Muscle layer of duodenum (tissue), 2 donors: ENCODE results near the gene IL1RAPL2.

ENCODE experiments used
- H3K27ac ChIP-seq: one replicate; pipeline ENCODE4 v1.7.0; 2013; ENCODE audit warnings: mild to moderate bottlenecking, low read length
- H3K27me3 ChIP-seq: one replicate; pipeline ENCODE4 v1.7.0; 2013; ENCODE audit warnings: low read depth, mild to moderate bottlenecking, control low read depth, low read length
- H3K36me3 ChIP-seq, 2 donors: one replicate each; pipeline ENCODE4 v1.7.0; 2013; ENCODE audit warnings: low read length in 2 of 2, control low read depth in 1 of 2, mild to moderate bottlenecking in 1 of 2; ENCODE audit not compliant: insufficient read depth in 2 of 2, control insufficient read depth in 1 of 2
- H3K4me1 ChIP-seq, 2 donors: one replicate each; pipeline ENCODE4 v1.7.0; 2013; ENCODE audit warnings: low read length in 2 of 2, mild to moderate bottlenecking in 2 of 2, control low read depth in 1 of 2, moderate library complexity in 1 of 2; ENCODE audit not compliant: insufficient read depth in 2 of 2, control insufficient read depth in 1 of 2
- H3K4me3 ChIP-seq, 2 donors: one replicate each; pipeline ENCODE4 v1.7.0; 2013; ENCODE audit warnings: low read length in 2 of 2, low read depth in 1 of 2, mild to moderate bottlenecking in 1 of 2
- H3K9me3 ChIP-seq, 2 donors: one replicate each; pipeline ENCODE4 v1.7.0; 2013; ENCODE audit warnings: low read length in 2 of 2, control low read depth in 1 of 2, mild to moderate bottlenecking in 1 of 2; ENCODE audit not compliant: control insufficient read depth in 1 of 2
- donor health status: healthy.

Gene IL1RAPL2

GRCh38 chrX:105463473-105463872 lies 897.5 kb downstream of the IL1RAPL2 start:
- Histone ChIP-seq H3K27me3 (no peaks in the 10 kb centered on the region), H3K27ac (no peak overlapping the region)

GRCh38 chrX:105464618-105465017 lies 898.6 kb downstream of the IL1RAPL2 start:
- no peaks in the 10 kb centered on the region for H3K9me3 ChIP-seq
- no peaks in the 10 kb centered on the region for H3K4me1 ChIP-seq
- H3K36me3 ChIP-seq = no peaks in the 10 kb centered on the region
- no peaks in the 10 kb centered on the region for H3K27me3 ChIP-seq
- no peak overlapping the region for H3K27ac ChIP-seq
- no peak overlapping the region for H3K4me3 ChIP-seq

More at GRCh38 chrX:105463473-105463872, 897.5 kb downstream of the IL1RAPL2 start:
- H3K4me3 ChIP-seq = no peak overlapping the region
- H3K9me3 ChIP-seq = no peaks in the 10 kb centered on the region
- no peaks in the 10 kb centered on the region for H3K4me1 ChIP-seq
- no peaks in the 10 kb centered on the region for H3K36me3 ChIP-seq

- Histone ChIP-seq H3K4me3 (no peak overlapping the region), H3K9me3 (no peaks in the 10 kb centered on the region), H3K36me3 (no peaks in the 10 kb centered on the region), H3K27ac (no peak overlapping the region), H3K27me3 (no peaks in the 10 kb centered on the region), H3K4me1 (no peaks in the 10 kb centered on the region)
Observed at GRCh38 chrX:105468741-105469140, 902.7 kb downstream of the IL1RAPL2 start.

GRCh38 chrX:105471597-105471996 lies 905.6 kb downstream of the IL1RAPL2 start:
- Histone ChIP-seq H3K9me3 (no peaks in the 10 kb centered on the region), H3K27me3 (no peaks in the 10 kb centered on the region), H3K4me1 (no peaks in the 10 kb centered on the region), H3K36me3 (no peaks in the 10 kb centered on the region), H3K27ac (no peak overlapping the region), H3K4me3 (no peak overlapping the region)

GRCh38 chrX:105475801-105476200 lies 909.8 kb downstream of the IL1RAPL2 start:
- H3K4me1 ChIP-seq = no peaks in the 10 kb centered on the region
- H3K4me3 ChIP-seq = no peak overlapping the region
- no peaks in the 10 kb centered on the region for H3K27me3 ChIP-seq
- no peaks in the 10 kb centered on the region for H3K36me3 ChIP-seq
- H3K27ac ChIP-seq = no peak overlapping the region
- H3K9me3 ChIP-seq = no peaks in the 10 kb centered on the region

GRCh38 chrX:105477351-105477750 lies 911.4 kb downstream of the IL1RAPL2 start:
- no peaks in the 10 kb centered on the region for H3K36me3 ChIP-seq
- no peaks in the 10 kb centered on the region for H3K4me1 ChIP-seq
- H3K27ac ChIP-seq = no peak overlapping the region
- H3K27me3 ChIP-seq = no peaks in the 10 kb centered on the region
- no peak overlapping the region for H3K4me3 ChIP-seq
- H3K9me3 ChIP-seq = no peaks in the 10 kb centered on the region

GRCh38 chrX:105480646-105481310 lies 914.8 kb downstream of the IL1RAPL2 start:
- no peaks in the 10 kb centered on the region for H3K9me3 ChIP-seq
- no peaks in the 10 kb centered on the region for H3K27me3 ChIP-seq
- H3K27ac ChIP-seq = no peak overlapping the region
- H3K4me3 ChIP-seq = no peak overlapping the region
- H3K4me1 ChIP-seq = no peaks in the 10 kb centered on the region
- no peaks in the 10 kb centered on the region for H3K36me3 ChIP-seq

- no peak overlapping the region for H3K4me3 ChIP-seq
- no peaks in the 10 kb centered on the region for H3K27me3 ChIP-seq
- H3K4me1 ChIP-seq = no peaks in the 10 kb centered on the region
- H3K9me3 ChIP-seq = no peaks in the 10 kb centered on the region
- no peaks in the 10 kb centered on the region for H3K36me3 ChIP-seq
- H3K27ac ChIP-seq = no peak overlapping the region
Observed at GRCh38 chrX:105483011-105483410, 917.0 kb downstream of the IL1RAPL2 start.

GRCh38 chrX:105488716-105489115 lies 922.7 kb downstream of the IL1RAPL2 start:
- H3K36me3 ChIP-seq = no peaks in the 10 kb centered on the region
- no peak overlapping the region for H3K27ac ChIP-seq
- no peaks in the 10 kb centered on the region for H3K4me1 ChIP-seq
- no peaks in the 10 kb centered on the region for H3K9me3 ChIP-seq
- H3K4me3 ChIP-seq = no peak overlapping the region
- no peaks in the 10 kb centered on the region for H3K27me3 ChIP-seq

- Histone ChIP-seq H3K4me1 (no peaks in the 10 kb centered on the region), H3K27me3 (no peaks in the 10 kb centered on the region), H3K9me3 (no peaks in the 10 kb centered on the region), H3K36me3 (no peaks in the 10 kb centered on the region), H3K4me3 (no peak overlapping the region), H3K27ac (no peak overlapping the region)
Observed at GRCh38 chrX:105495376-105495775, 929.4 kb downstream of the IL1RAPL2 start.

GRCh38 chrX:105502336-105502735 lies 936.3 kb downstream of the IL1RAPL2 start:
- no peaks in the 10 kb centered on the region for H3K4me1 ChIP-seq
- H3K36me3 ChIP-seq = no peaks in the 10 kb centered on the region
- H3K4me3 ChIP-seq = no peak overlapping the region
- H3K27ac ChIP-seq = no peak overlapping the region
- H3K27me3 ChIP-seq = no peaks in the 10 kb centered on the region
- H3K9me3 ChIP-seq = no peaks in the 10 kb centered on the region

- Histone ChIP-seq H3K9me3 (no peaks in the 10 kb centered on the region), H3K27ac (no peak overlapping the region), H3K4me1 (no peaks in the 10 kb centered on the region), H3K27me3 (no peaks in the 10 kb centered on the region), H3K36me3 (no peaks in the 10 kb centered on the region), H3K4me3 (no peak overlapping the region)
Observed at GRCh38 chrX:105515561-105515960, 949.6 kb downstream of the IL1RAPL2 start.
